HepG2 (cell line): Measurements from ENCODE around the gene YIF1A. TPM values are rescaled to one million over a fixed set of nuclear protein-coding genes. Genes with fewer than 3 reads are reported as not detected.
A peak's percentile ranks its signal among the peaks of the same experiment; 100 is the strongest.

Source experiments
- AGO1 ChIP-seq: fragments of 200-400 bp; formaldehyde crosslinking; IDR thresholded peaks from 2 replicates; pipeline ENCODE4 v1.6.1; 2017; ENCODE audit warnings: mild to moderate bottlenecking, low read depth, low read length, moderate library complexity; ENCODE audit not compliant: poor library complexity, severe bottlenecking
- ARHGAP35 ChIP-seq: sonication (generic); formaldehyde crosslinking; IDR thresholded peaks from 2 replicates; pipeline ENCODE4 v1.9.0; 2022; ENCODE audit warnings: mild to moderate bottlenecking, inconsistent platforms, moderate library complexity, missing genetic modification reagents, borderline replicate concordance
- ELF1 ChIP-seq: sonication (generic); formaldehyde crosslinking; IDR thresholded peaks from 2 replicates; pipeline ENCODE4 v1.4.0; 2020; ENCODE audit warnings: missing genetic modification reagents
- KAT8 ChIP-seq: IDR thresholded peaks from 2 replicates; pipeline ENCODE4 v1.6.1; 2016; ENCODE audit warnings: missing genetic modification reagents, missing compliant biosample characterization
- KLF12 ChIP-seq: sonication (generic); formaldehyde crosslinking; IDR thresholded peaks from 2 replicates; pipeline ENCODE4 v1.4.0; 2020; ENCODE audit warnings: missing genetic modification reagents, borderline replicate concordance
- MAFG ChIP-seq: sonication (generic); formaldehyde crosslinking; IDR thresholded peaks from 2 replicates; pipeline ENCODE4 v1.5.1; 2020; ENCODE audit warnings: mild to moderate bottlenecking, missing genetic modification reagents
- MIER3 ChIP-seq: IDR thresholded peaks from 2 replicates; pipeline ENCODE4 v1.6.1; 2016; ENCODE audit warnings: missing compliant biosample characterization, borderline replicate concordance
- PRMT3 ChIP-seq: sonication (generic); formaldehyde crosslinking; IDR thresholded peaks from 2 replicates; pipeline ENCODE4 v1.8.1; 2022; ENCODE audit warnings: low read depth, mild to moderate bottlenecking, moderate library complexity, missing genetic modification reagents, borderline replicate concordance
- RFXAP ChIP-seq: sonication (generic); formaldehyde crosslinking; IDR thresholded peaks from 2 replicates; pipeline ENCODE4 v1.4.0; 2020; ENCODE audit warnings: missing genetic modification reagents, borderline replicate concordance
- SMYD3 ChIP-seq: sonication (generic); formaldehyde crosslinking; IDR thresholded peaks from 2 replicates; pipeline ENCODE4 v1.8.1; 2023; ENCODE audit warnings: mild to moderate bottlenecking, missing genetic modification reagents
- SP4 ChIP-seq: sonication (generic); formaldehyde crosslinking; IDR thresholded peaks from 2 replicates; pipeline ENCODE4 v1.8.1; 2023; ENCODE audit warnings: mild to moderate bottlenecking, missing genetic modification reagents
- STAT5B ChIP-seq: sonication (generic); formaldehyde crosslinking; IDR thresholded peaks from 2 replicates; pipeline ENCODE4 v1.4.0; 2020; ENCODE audit warnings: missing genetic modification reagents
- ZFX ChIP-seq: sonication (generic); formaldehyde crosslinking; IDR thresholded peaks from 2 replicates; pipeline ENCODE4 v1.4.0; 2020; ENCODE audit warnings: mild to moderate bottlenecking, low read depth, missing genetic modification reagents, moderate library complexity
- ZNF180 ChIP-seq: sonication (generic); formaldehyde crosslinking; IDR thresholded peaks from 2 replicates; pipeline ENCODE4 v1.4.0; 2020; ENCODE audit warnings: low read depth, missing genetic modification reagents, borderline replicate concordance
- ZNF225 ChIP-seq: sonication (generic); formaldehyde crosslinking; IDR thresholded peaks from 2 replicates; pipeline ENCODE4 v1.4.0; 2020; ENCODE audit warnings: mild to moderate bottlenecking, missing genetic modification reagents
- ZNF569 ChIP-seq: sonication (generic); formaldehyde crosslinking; IDR thresholded peaks from 2 replicates; pipeline ENCODE4 v1.5.0; 2020; ENCODE audit warnings: mild to moderate bottlenecking, missing genetic modification reagents, moderate library complexity, borderline replicate concordance
- ZNF570 ChIP-seq: sonication (generic); formaldehyde crosslinking; IDR thresholded peaks from 2 replicates; pipeline ENCODE4 v1.4.0; 2020; ENCODE audit warnings: mild to moderate bottlenecking, missing genetic modification reagents, borderline replicate concordance
- ZNF572 ChIP-seq: sonication (generic); formaldehyde crosslinking; IDR thresholded peaks from 2 replicates; pipeline ENCODE4 v1.5.1; 2020; ENCODE audit warnings: mild to moderate bottlenecking, missing genetic modification reagents
- ZNF589 ChIP-seq: sonication (generic); formaldehyde crosslinking; conservative IDR thresholded peaks from 2 replicates; pipeline ENCODE4 v1.8.0; 2022; ENCODE audit warnings: mild to moderate bottlenecking, moderate library complexity, missing genetic modification reagents
- ZNF75D ChIP-seq: sonication (generic); formaldehyde crosslinking; IDR thresholded peaks from 2 replicates; pipeline ENCODE4 v1.8.1; 2023; ENCODE audit warnings: missing genetic modification reagents, mild to moderate bottlenecking, borderline replicate concordance
- ZNF790 ChIP-seq: sonication (generic); formaldehyde crosslinking; IDR thresholded peaks from 2 replicates; pipeline ENCODE4 v1.8.0; 2022; ENCODE audit warnings: missing genetic modification reagents, mild to moderate bottlenecking, borderline replicate concordance
- polyA plus RNA-seq, 8 experiments: library from polyadenylated mRNA; depleted of rRNA in 3 of 8; stranded (reverse) in 7 of 8; unstranded in 1 of 8; fragments of >200 nt; fragmentation: Illumina TruSeq in 4 of 8; extraction: Trizol in 4 of 8; gene quantifications; 2 replicates each; pipeline versions ENCODE4 v1.2.1 to v1.2.3, GENCODE V29; 2011 to 2016; ENCODE audit warnings: low read depth in 4 of 8, missing spikeins in 1 of 8, mixed read lengths in 1 of 8; ENCODE audit not compliant: insufficient read depth in 1 of 8
- total RNA-seq, 5 experiments: library from RNA; depleted of rRNA; stranded (reverse); fragments of >200 nt; fragmentation: Illumina TruSeq; extraction: Trizol; gene quantifications; 2 replicates each; pipeline ENCODE4 v1.2.3, GENCODE V29; 2016; ENCODE audit warnings: low read depth in 1 of 5
- TF ChIP-seq, protein P1 (sequence below): sonication (generic); formaldehyde crosslinking; IDR thresholded peaks from 2 replicates; pipeline ENCODE4 v1.9.0; 2021; ENCODE audit warnings: missing genetic modification reagents, mild to moderate bottlenecking, borderline replicate concordance
- TF ChIP-seq, protein P2 (sequence below): sonication (generic); formaldehyde crosslinking; IDR thresholded peaks from 2 replicates; pipeline ENCODE4 v1.9.0; 2022; ENCODE audit warnings: missing genetic modification reagents, mild to moderate bottlenecking, borderline replicate concordance
- TF ChIP-seq, protein P3 (sequence below): sonication (generic); formaldehyde crosslinking; IDR thresholded peaks from 2 replicates; pipeline ENCODE4 v1.5.1; 2020; ENCODE audit warnings: missing genetic modification reagents, mild to moderate bottlenecking, borderline replicate concordance

YIF1A gene
- total and polyA plus RNA-seq, 2 of the 13 experiments (the other 11 are each of a cell fraction or from before 2014, with no cell fraction given) = 133 to 145 TPM

DNA sequence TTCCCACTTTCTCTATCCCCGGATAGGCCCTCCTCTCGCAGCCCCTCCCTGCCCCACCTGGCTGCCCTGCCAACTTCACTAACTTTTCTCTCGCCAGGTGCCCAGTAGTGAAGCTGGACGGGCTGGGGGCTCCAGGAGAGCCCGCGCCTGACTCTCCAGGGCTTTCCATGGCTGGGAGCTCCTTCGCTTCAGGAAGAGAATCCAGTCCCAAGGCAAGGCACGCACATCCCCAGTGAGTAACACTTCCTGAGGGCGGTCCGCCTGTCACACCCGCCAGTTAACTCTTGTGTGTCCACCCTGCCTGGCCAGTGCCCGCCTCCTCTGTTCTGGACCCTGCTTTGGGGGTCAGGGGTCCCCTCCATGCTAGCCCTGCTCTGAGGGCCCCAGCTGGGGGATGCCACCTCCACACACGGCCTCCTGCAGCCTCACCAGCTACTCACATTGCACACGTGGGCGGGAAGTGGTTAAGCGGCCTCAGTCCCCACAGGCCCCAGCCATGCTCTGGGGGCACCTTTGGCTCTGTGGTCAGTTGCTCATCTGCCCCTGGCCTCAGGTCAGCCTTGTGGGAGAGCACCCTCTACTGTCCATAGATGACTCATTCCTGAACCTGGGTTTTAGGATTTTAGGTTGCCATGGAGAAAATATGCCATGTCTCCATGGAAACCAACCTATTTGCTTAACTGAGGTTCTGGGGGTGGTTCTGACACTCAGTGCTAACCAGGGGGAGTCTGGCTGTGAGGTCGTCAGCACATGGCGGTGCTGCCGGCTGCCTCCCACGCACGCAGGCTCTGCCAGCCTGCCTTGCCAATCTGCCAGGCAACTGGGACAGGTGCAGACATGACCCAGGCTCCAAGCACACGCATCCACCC is 47.5 kb upstream of the YIF1A start, which contains the start of gene RIN1 (continued):
- TF ChIP-seq, protein P1, sequence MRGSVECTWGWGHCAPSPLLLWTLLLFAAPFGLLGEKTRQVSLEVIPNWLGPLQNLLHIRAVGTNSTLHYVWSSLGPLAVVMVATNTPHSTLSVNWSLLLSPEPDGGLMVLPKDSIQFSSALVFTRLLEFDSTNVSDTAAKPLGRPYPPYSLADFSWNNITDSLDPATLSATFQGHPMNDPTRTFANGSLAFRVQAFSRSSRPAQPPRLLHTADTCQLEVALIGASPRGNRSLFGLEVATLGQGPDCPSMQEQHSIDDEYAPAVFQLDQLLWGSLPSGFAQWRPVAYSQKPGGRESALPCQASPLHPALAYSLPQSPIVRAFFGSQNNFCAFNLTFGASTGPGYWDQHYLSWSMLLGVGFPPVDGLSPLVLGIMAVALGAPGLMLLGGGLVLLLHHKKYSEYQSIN (CRISPR knock-in tag) = no peak
- TF ChIP-seq KAT8 (CRISPR knock-in tag) (peak; percentile 63), ZNF569 (CRISPR knock-in tag) (no peak), MAFG (CRISPR knock-in tag) (no peak), RFXAP (CRISPR knock-in tag) (no peak), ZNF180 (CRISPR knock-in tag) (no peak), ELF1 (peak; percentile 66), ZNF572 (CRISPR knock-in tag) (peak; percentile 96), SMYD3 (CRISPR knock-in tag) (peak; percentile 66; the same call in 1 of the 2 replicates), KLF12 (CRISPR knock-in tag) (peak; percentile 68; the same call in 1 of the 2 replicates), ZNF225 (CRISPR knock-in tag) (peak; percentile 70; the same call in 1 of the 2 replicates), ZNF790 (CRISPR knock-in tag) (no peak), AGO1 (peak; percentile 81), STAT5B (CRISPR knock-in tag) (no peak), ZNF75D (CRISPR knock-in tag) (no peak), SP4 (peak; percentile 80), MIER3 (CRISPR knock-in tag) (peak; percentile 81; the same call in 1 of the 2 replicates), ZFX (peak; percentile 80), ARHGAP35 (CRISPR knock-in tag) (no peak; the same call in 1 of the 2 replicates), ZNF570 (CRISPR knock-in tag) (no peak), ZNF589 (CRISPR knock-in tag) (peak; percentile 65; the same call in 1 of the 2 replicates), PRMT3 (no peak; the same call in 1 of the 2 replicates)
- TF ChIP-seq, protein P2, sequence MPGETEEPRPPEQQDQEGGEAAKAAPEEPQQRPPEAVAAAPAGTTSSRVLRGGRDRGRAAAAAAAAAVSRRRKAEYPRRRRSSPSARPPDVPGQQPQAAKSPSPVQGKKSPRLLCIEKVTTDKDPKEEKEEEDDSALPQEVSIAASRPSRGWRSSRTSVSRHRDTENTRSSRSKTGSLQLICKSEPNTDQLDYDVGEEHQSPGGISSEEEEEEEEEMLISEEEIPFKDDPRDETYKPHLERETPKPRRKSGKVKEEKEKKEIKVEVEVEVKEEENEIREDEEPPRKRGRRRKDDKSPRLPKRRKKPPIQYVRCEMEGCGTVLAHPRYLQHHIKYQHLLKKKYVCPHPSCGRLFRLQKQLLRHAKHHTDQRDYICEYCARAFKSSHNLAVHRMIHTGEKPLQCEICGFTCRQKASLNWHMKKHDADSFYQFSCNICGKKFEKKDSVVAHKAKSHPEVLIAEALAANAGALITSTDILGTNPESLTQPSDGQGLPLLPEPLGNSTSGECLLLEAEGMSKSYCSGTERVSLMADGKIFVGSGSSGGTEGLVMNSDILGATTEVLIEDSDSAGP (CRISPR knock-in tag) = peak; percentile 89; the same call in 1 of the 2 replicates
- TF ChIP-seq, protein P3, sequence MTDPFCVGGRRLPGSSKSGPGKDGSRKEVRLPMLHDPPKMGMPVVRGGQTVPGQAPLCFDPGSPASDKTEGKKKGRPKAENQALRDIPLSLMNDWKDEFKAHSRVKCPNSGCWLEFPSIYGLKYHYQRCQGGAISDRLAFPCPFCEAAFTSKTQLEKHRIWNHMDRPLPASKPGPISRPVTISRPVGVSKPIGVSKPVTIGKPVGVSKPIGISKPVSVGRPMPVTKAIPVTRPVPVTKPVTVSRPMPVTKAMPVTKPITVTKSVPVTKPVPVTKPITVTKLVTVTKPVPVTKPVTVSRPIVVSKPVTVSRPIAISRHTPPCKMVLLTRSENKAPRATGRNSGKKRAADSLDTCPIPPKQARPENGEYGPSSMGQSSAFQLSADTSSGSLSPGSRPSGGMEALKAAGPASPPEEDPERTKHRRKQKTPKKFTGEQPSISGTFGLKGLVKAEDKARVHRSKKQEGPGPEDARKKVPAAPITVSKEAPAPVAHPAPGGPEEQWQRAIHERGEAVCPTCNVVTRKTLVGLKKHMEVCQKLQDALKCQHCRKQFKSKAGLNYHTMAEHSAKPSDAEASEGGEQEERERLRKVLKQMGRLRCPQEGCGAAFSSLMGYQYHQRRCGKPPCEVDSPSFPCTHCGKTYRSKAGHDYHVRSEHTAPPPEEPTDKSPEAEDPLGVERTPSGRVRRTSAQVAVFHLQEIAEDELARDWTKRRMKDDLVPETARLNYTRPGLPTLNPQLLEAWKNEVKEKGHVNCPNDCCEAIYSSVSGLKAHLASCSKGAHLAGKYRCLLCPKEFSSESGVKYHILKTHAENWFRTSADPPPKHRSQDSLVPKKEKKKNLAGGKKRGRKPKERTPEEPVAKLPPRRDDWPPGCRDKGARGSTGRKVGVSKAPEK = no peak
